Tibial artery (tissue), 4 donors: Measurements from ENCODE around the gene TRMU.

ENCODE experiments used
- DNase-seq, 2 donors: peaks; one replicate each; pipeline ENCODE4 v3.0.0-alpha.2; 2019
- H3K27ac ChIP-seq, 2 donors: fragments of 200-600 bp; sonication (generic) in 1 of 2; 1 replicate in 1 of 2; 2 replicates in 1 of 2; pipeline ENCODE4 v1.5.1; 2018 to 2019; ENCODE audit warnings: mild to moderate bottlenecking in 1 of 2
- H3K27me3 ChIP-seq, 2 donors: fragments of 200-600 bp; sonication (generic) in 1 of 2; one replicate each; pipeline versions ENCODE4 v1.5.1 to v1.6.0; 2016 to 2019
- H3K36me3 ChIP-seq, 3 donors: fragments of 200-600 bp; sonication (generic) in 2 of 3; one replicate each; pipeline ENCODE4 v1.5.1; 2016 to 2019; ENCODE audit warnings: mild to moderate bottlenecking in 2 of 3
- H3K4me1 ChIP-seq, 4 donors: fragments of 200-600 bp; sonication (generic) in 2 of 4; 1 replicate in 3 of 4; 2 replicates in 1 of 4; pipeline ENCODE4 v1.5.1; 2016 to 2019
- H3K4me3 ChIP-seq, 2 donors: fragments of 200-600 bp; sonication (generic) in 1 of 2; 1 replicate in 1 of 2; 2 replicates in 1 of 2; pipeline ENCODE4 v1.5.1; 2018 to 2019; ENCODE audit warnings: mild to moderate bottlenecking in 2 of 2
- H3K9me3 ChIP-seq, 3 donors: fragments of 200-600 bp; sonication (generic) in 1 of 3; one replicate each; pipeline ENCODE4 v1.5.1; 2016 to 2019
- intact Hi-C: fragments of 100-400 bp; cut with DNase I; formaldehyde crosslinking; loops from one replicate; pipeline ENCODE4 v1.15.0; 2023; ENCODE audit warnings: low total_unique reads
- TF ChIP-seq, protein P1 (sequence below), 2 experiments: fragments of 200-600 bp in 1 of 2; fragments of 450-650 bp in 1 of 2; IDR thresholded peaks; one replicate each; pipeline ENCODE4 v1.5.1; 2017 to 2019; ENCODE audit warnings: antibody characterized with exemption in 2 of 2, mild to moderate bottlenecking in 1 of 2, moderate library complexity in 1 of 2

The TRMU gene

DNA sequence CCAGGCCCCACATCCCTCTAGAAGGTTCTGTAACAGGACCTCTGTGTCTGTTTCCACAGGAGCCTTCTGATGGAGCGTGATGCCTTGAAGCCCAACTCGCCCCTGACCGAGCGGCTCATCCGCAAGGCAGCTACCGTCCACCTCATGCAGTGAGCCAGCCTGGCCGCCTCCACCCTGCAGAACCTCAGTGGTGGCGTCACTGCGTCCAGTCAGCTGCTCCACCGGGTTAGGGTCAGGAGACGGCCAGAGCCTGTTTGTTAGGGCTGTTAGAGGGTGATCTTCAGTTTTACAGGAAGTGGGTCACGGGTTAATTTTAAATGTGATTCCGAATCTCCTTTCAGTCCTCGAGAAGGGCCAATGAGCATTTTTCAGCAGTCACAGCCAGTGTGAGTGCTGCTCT is 42.8 kb upstream of the TRMU start:
- intact Hi-C loops = no loop called here
- Histone ChIP-seq H3K36me3 (peaks cover 28 to 66% (median 51%) of the 10 kb centered on the region in 3 donors), H3K9me3 (peaks cover 0 to 7% (median 0%) of the 10 kb centered on the region in 3 donors), H3K27ac (no peak overlapping the region), H3K4me1 (peaks cover 0 to 18% (median 14%) of the 10 kb centered on the region in 4 donors), H3K27me3 (no peaks in the 10 kb centered on the region), H3K4me3 (no peak overlapping the region)
- TF ChIP-seq, protein P1, sequence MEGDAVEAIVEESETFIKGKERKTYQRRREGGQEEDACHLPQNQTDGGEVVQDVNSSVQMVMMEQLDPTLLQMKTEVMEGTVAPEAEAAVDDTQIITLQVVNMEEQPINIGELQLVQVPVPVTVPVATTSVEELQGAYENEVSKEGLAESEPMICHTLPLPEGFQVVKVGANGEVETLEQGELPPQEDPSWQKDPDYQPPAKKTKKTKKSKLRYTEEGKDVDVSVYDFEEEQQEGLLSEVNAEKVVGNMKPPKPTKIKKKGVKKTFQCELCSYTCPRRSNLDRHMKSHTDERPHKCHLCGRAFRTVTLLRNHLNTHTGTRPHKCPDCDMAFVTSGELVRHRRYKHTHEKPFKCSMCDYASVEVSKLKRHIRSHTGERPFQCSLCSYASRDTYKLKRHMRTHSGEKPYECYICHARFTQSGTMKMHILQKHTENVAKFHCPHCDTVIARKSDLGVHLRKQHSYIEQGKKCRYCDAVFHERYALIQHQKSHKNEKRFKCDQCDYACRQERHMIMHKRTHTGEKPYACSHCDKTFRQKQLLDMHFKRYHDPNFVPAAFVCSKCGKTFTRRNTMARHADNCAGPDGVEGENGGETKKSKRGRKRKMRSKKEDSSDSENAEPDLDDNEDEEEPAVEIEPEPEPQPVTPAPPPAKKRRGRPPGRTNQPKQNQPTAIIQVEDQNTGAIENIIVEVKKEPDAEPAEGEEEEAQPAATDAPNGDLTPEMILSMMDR (IDR thresholded peaks at IDR 0.05) = no peak
- DNase-seq = peak in 1 of 2 donors; percentile 47

DNA sequence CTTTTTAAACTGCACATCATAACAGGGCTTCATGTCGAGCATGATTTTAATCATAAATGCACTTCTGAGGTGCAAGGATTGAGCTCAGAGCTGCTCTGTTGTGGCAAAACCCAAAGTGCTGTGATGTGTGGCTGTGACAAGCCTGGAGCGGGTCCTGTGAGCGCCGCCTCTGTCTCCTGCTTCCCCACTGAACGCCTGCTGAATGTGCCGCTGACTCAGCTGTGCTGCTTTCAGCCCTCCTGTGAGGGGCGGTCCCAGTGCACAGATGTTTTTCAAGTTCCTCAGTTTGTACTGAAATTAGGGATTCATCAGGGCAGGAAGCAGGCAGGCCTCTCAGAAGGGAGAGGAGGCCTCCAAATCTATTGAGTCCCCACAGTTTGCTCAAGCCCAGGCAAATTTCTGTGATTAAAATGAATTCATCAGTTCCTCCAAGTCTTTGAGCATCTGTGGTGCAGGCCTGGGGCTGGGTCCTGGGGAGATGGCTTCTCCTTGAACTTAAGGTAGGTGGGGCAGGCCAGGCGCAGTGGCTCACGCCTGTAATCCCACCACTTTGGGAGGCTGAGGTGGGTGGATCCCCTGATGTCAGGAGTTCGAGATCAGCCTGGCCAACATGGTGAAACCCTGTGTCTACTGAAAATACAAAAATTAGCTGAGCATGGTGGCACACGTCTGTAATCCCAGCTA is 41.8 kb upstream of the TRMU start:
- Histone ChIP-seq H3K4me1 (peaks cover 0 to 18% (median 14%) of the 10 kb centered on the region in 4 donors), H3K36me3 (peaks cover 25 to 56% (median 41%) of the 10 kb centered on the region in 3 donors), H3K9me3 (peaks cover 0 to 7% (median 0%) of the 10 kb centered on the region in 3 donors), H3K27ac (no peak overlapping the region), H3K27me3 (no peaks in the 10 kb centered on the region), H3K4me3 (no peak overlapping the region)
- TF ChIP-seq, protein P1 (IDR thresholded peaks at IDR 0.05) = no peak
- peak; percentile 60 to 80 for DNase-seq
- intact Hi-C loops = no loop called here

DNA sequence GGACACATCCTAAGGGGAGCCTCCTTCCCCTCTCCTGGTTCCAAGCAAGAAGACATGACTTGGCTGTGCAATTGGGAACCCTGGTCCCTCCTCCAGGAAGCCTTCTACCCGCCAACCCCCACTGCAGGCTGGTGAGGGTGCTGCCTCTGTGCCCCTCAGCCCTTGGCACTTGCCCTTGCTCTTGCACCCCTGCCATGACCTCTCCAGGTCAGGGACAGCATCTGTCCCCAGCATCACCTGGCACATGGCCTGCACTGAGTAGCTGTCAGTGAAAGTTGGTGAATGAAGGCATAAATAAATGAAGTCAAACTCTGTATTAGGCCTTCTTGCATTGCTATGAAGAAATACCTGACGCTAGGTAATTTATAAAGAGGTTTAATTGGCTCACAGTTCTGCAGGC is 40.7 kb upstream of the TRMU start:
- no peaks in the 10 kb centered on the region for H3K27me3 ChIP-seq
- TF ChIP-seq, protein P1 (IDR thresholded peaks at IDR 0.05) = no peak
- intact Hi-C loops = no loop called here
- H3K9me3 ChIP-seq = peaks cover 0 to 7% (median 0%) of the 10 kb centered on the region in 3 donors
- peaks cover 25 to 45% (median 31%) of the 10 kb centered on the region in 3 donors for H3K36me3 ChIP-seq
- H3K27ac ChIP-seq = no peak overlapping the region
- no peak overlapping the region for H3K4me3 ChIP-seq
- H3K4me1 ChIP-seq = peaks cover 0 to 18% (median 14%) of the 10 kb centered on the region in 4 donors
- DNase-seq = no peak

DNA sequence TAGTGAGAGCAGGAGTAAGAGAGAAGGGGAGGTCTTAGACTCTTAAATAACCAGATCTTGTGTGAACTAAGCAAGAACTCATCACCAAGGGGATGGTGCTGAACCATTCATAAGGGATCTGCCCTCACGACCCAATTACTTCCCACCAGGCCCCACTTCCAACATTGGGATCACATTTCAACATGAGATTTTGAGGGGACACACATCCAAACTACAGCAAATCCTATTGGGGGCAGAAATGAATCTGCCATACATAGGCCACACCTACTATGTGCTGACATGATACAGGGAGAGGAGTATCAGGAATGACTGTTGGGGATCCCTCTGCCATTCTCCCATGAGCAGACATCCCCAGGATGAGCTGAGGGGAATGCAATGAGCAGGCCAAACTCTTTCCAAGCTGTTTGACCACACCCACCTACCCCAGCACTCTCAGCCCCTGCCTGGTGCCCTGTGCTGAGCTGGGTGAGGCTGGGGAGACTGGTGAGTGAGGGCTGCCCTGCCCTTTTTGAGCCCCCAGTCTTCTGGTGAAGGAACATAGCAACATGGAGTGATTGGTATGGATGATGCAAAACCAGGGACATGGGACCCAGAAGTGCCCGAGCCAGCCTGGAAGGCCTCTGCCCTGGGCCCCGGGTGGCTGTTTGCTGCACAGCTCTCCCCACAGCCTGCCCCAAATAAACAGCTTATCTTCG is 40.1 kb upstream of the TRMU start:
- H3K4me3 ChIP-seq = peak overlapping the region in 1 of 2 donors; percentile 61

More for the DNA sequence above, 40.1 kb upstream of the TRMU start:
- H3K36me3 ChIP-seq = peaks cover 25 to 39% (median 30%) of the 10 kb centered on the region in 3 donors
- peaks cover 0 to 7% (median 0%) of the 10 kb centered on the region in 3 donors for H3K9me3 ChIP-seq
- intact Hi-C loops = no loop called here
- H3K27ac ChIP-seq = peak overlapping the region; percentile 88 to 91
- peaks cover 0 to 18% (median 14%) of the 10 kb centered on the region in 4 donors for H3K4me1 ChIP-seq
- no peaks in the 10 kb centered on the region for H3K27me3 ChIP-seq
- TF ChIP-seq, protein P1 (IDR thresholded peaks at IDR 0.05) = no peak
- no peak for DNase-seq
